ENCODE data around the gene SLN.

DNA sequence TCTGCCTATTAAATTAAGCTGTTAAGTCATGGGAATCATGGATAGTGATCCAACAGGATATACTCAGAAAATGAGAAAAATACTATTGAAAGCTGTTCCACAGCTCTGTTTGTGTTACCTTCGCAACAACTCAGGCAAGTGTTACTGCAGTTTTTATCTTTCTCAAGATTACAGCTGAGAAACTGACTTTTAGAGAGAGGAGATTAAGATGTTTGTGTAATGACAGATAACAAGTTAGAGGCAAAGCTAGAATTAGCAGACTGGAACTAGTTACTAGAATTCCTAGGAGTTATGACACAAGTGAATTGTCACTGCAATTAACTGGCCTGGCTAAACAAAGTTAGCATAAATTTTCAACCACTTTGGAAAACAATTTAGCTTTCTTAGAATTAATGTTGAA lies 1.6 kb downstream of the SLN start:
- no peak for TF ChIP-seq POLR2A (IDR thresholded peaks at IDR 0.05; ENCODE audit: borderline replicate concordance, extremely low read depth, insufficient read depth, insufficient read length)
- no peak for TF ChIP-seq EZH2phosphoT487 (IDR thresholded peaks at IDR 0.05; ENCODE audit: borderline replicate concordance)
- no peak for TF ChIP-seq EZH2 (IDR thresholded peaks at IDR 0.05)
- TF ChIP-seq, protein P1, sequence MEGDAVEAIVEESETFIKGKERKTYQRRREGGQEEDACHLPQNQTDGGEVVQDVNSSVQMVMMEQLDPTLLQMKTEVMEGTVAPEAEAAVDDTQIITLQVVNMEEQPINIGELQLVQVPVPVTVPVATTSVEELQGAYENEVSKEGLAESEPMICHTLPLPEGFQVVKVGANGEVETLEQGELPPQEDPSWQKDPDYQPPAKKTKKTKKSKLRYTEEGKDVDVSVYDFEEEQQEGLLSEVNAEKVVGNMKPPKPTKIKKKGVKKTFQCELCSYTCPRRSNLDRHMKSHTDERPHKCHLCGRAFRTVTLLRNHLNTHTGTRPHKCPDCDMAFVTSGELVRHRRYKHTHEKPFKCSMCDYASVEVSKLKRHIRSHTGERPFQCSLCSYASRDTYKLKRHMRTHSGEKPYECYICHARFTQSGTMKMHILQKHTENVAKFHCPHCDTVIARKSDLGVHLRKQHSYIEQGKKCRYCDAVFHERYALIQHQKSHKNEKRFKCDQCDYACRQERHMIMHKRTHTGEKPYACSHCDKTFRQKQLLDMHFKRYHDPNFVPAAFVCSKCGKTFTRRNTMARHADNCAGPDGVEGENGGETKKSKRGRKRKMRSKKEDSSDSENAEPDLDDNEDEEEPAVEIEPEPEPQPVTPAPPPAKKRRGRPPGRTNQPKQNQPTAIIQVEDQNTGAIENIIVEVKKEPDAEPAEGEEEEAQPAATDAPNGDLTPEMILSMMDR (IDR thresholded peaks at IDR 0.05 in 2 of 3, conservative IDR thresholded peaks at IDR 0.05 in 1 of 3; ENCODE audit: borderline replicate concordance in 1 of 3, insufficient read depth in 1 of 3, low read depth in 2 of 3, low read length in 2 of 3) = no peak
- TF ChIP-seq ZBTB33 (IDR thresholded peaks at IDR 0.05; ENCODE audit: extremely low read depth, insufficient replicate concordance, low read length) = no peak

Measured in HCT116 (cell line).